Kidney (tissue), 14 donors: ENCODE data around the gene VAV2. TPM values are rescaled to one million over a fixed set of nuclear protein-coding genes. Genes with fewer than 3 reads are reported as not detected.

Experiments
- DNase-seq, 5 donors: peaks; one replicate each; pipeline ENCODE4 v3.0.0-alpha.2; 2013 to 2020
- FAIRE-seq: peaks from 2 replicates; lab custom pipeline; 2012; peaks lifted over from hg19 to GRCh38; lab: Jason Lieb, UNC
- H3K27ac ChIP-seq, 2 donors: one replicate each; pipeline ENCODE4 v1.7.0; 2013; ENCODE audit warnings: low read depth in 2 of 2, low read length in 2 of 2, inconsistent platforms in 1 of 2
- H3K27me3 ChIP-seq: one replicate; pipeline ENCODE4 v1.7.1; 2013; ENCODE audit warnings: low read length, inconsistent platforms; ENCODE audit not compliant: control insufficient read depth, insufficient read depth
- H3K36me3 ChIP-seq, 3 donors: one replicate each; pipeline versions ENCODE4 v1.7.0 to v1.7.1; 2013; ENCODE audit warnings: low read length in 3 of 3, control low read depth in 1 of 3, inconsistent platforms in 1 of 3; ENCODE audit not compliant: insufficient read depth in 3 of 3, control insufficient read depth in 2 of 3
- H3K4me1 ChIP-seq, 3 donors: one replicate each; pipeline versions ENCODE4 v1.7.0 to v1.7.1; 2013; ENCODE audit warnings: low read length in 3 of 3, inconsistent platforms in 1 of 3, low read depth in 1 of 3; ENCODE audit not compliant: control insufficient read depth in 2 of 3, insufficient read depth in 2 of 3
- H3K4me3 ChIP-seq, 3 donors: one replicate each; pipeline versions ENCODE4 v1.7.0 to v1.8.1; 2013; ENCODE audit warnings: low read length in 3 of 3, control low read depth in 1 of 3, inconsistent platforms in 1 of 3
- H3K9ac ChIP-seq, 3 donors: one replicate each; pipeline versions ENCODE4 v1.7.0 to v1.7.1; 2013; ENCODE audit warnings: low read length in 3 of 3, control low read depth in 1 of 3, inconsistent platforms in 1 of 3
- H3K9me3 ChIP-seq, 3 donors: one replicate each; pipeline versions ENCODE4 v1.7.0 to v1.7.1; 2013; ENCODE audit warnings: low read length in 3 of 3, control low read depth in 1 of 3, inconsistent platforms in 1 of 3; ENCODE audit not compliant: control insufficient read depth in 2 of 3, insufficient read depth in 1 of 3
- CTCF ChIP-seq: IDR thresholded peaks from 3 replicates; pipeline ENCODE4 v1.5.1; 2012; ENCODE audit warnings: mild to moderate bottlenecking, moderate library complexity, borderline replicate concordance; ENCODE audit not compliant: insufficient read depth; ENCODE audit errors: extremely low read depth
- intact Hi-C: fragments of 100-400 bp; cut with DNase I; formaldehyde crosslinking; loops from one replicate; pipeline ENCODE4 v1.11.1; 2022
- polyA plus RNA-seq: library from polyadenylated mRNA; stranded (reverse); fragments of 350-450 nt; fragmentation: Illumina TruSeq; extraction: RNeasy Lipid Tissue Mini Kit (QIAGEN cat#74804); gene quantifications from one replicate; pipeline ENCODE4 v1.2.3, GENCODE V29; 2014; ENCODE audit warnings: low read depth, low replicate concordance; ENCODE audit not compliant: insufficient read depth
- total RNA-seq: library from RNA; stranded (reverse); fragmentation: NEBNext Ultra II Directional; extraction: Animal tissue kit (Norgen Biotek cat#: 25700); gene quantifications from one replicate; pipeline ENCODE4 v1.2.1, GENCODE V29; 2021
- donor health status: control.
- donor health status: control.
- donor health status: control.
- donor health status: control.
- donor health status: control.
- donor health status: DM: yes; HTN: yes; CAD: no.
- donor health status: Normal renal cell carcinoma (clear cell type).

Gene VAV2
- total and polyA plus RNA-seq, 2 donors from 2014 or later = 22.3 to 47.1 TPM

GRCh38 chr9:133777068-133777791, 214.9 kb downstream of the VAV2 start:
- H3K36me3 ChIP-seq = peaks cover 9 to 20% (median 16%) of the 10 kb centered on the region in 3 donors

GRCh38 chr9:133775951-133776905, 215.9 kb downstream of the VAV2 start:
- Histone ChIP-seq H3K27me3 (no peaks in the 10 kb centered on the region), H3K4me3 (no peak overlapping the region), H3K9me3 (peaks cover 0 to 3% (median 0%) of the 10 kb centered on the region in 3 donors), H3K36me3 (peaks cover 9 to 20% (median 16%) of the 10 kb centered on the region in 3 donors), H3K9ac (no peak overlapping the region), H3K4me1 (no peaks in the 10 kb centered on the region), H3K27ac (no peak overlapping the region)
- TF ChIP-seq CTCF = no peak
- intact Hi-C loops = no loop called here
- DNase-seq = peak in 1 of 5 donors; percentile 70
- FAIRE-seq = no peak

More at GRCh38 chr9:133777068-133777791, 214.9 kb downstream of the VAV2 start:
- H3K4me3 ChIP-seq = no peak overlapping the region
- H3K27ac ChIP-seq = no peak overlapping the region
- intact Hi-C loops = no loop called here
- TF ChIP-seq CTCF = no peak
- H3K4me1 ChIP-seq = no peaks in the 10 kb centered on the region
- DNase-seq (peak in 1 of 5 donors; percentile 41), FAIRE-seq (no peak)
- H3K9me3 ChIP-seq = peaks cover 0 to 3% (median 0%) of the 10 kb centered on the region in 3 donors
- H3K27me3 ChIP-seq = no peaks in the 10 kb centered on the region
- H3K9ac ChIP-seq = no peak overlapping the region

GRCh38 chr9:133775291-133775690, 216.8 kb downstream of the VAV2 start:
- no peaks in the 10 kb centered on the region for H3K4me1 ChIP-seq
- no peak for DNase-seq
- intact Hi-C loops = no loop called here
- no peaks in the 10 kb centered on the region for H3K27me3 ChIP-seq
- no peak for TF ChIP-seq CTCF
- H3K27ac ChIP-seq = no peak overlapping the region
- H3K36me3 ChIP-seq = peaks cover 9 to 21% (median 16%) of the 10 kb centered on the region in 3 donors
- H3K4me3 ChIP-seq = no peak overlapping the region
- no peak overlapping the region for H3K9ac ChIP-seq
- no peak for FAIRE-seq
- H3K9me3 ChIP-seq = peaks cover 0 to 3% (median 0%) of the 10 kb centered on the region in 3 donors
